SU-DHL-6 (cell line): ENCODE measurements around the gene UPK1B.

Source experiments
- H2AFZ ChIP-seq: fragments of 200-600 bp; sonication (generic); 2 replicates; pipeline ENCODE4 v1.6.1; 2014; ENCODE audit warnings: low read depth, mild to moderate bottlenecking, moderate library complexity, mixed read lengths, antibody characterized with exemption, low read length; ENCODE audit not compliant: severe bottlenecking
- H3F3A ChIP-seq: fragments of 200-600 bp; shearing (Covaris generic); 2 replicates; pipeline ENCODE4 v1.6.0; 2016; ENCODE audit warnings: antibody characterized with exemption, mild to moderate bottlenecking; ENCODE audit not compliant: insufficient read depth
- H3K27ac ChIP-seq: fragments of 200-600 bp; sonication (generic); 2 replicates; pipeline ENCODE4 v1.5.1; 2016; ENCODE audit warnings: low read depth, mild to moderate bottlenecking, low read length, moderate library complexity, mixed read lengths
- H3K27me3 ChIP-seq: fragments of 200-600 bp; sonication (generic), shearing (Covaris generic); 2 replicates; pipeline ENCODE4 v1.6.0; 2014; ENCODE audit warnings: mild to moderate bottlenecking, low read length
- H3K36me3 ChIP-seq: fragments of 200-600 bp; sonication (generic); 2 replicates; pipeline ENCODE4 v1.6.1; 2014; ENCODE audit warnings: mild to moderate bottlenecking, low read length, mixed read lengths
- H3K4me2 ChIP-seq: fragments of 300-600, 200-600 bp; shearing (Covaris generic), sonication (generic); 2 replicates; pipeline ENCODE4 v1.6.0; 2014; ENCODE audit warnings: low read length, low read depth, mild to moderate bottlenecking; ENCODE audit not compliant: poor library complexity, severe bottlenecking
- H3K4me3 ChIP-seq: fragments of 200-600 bp; sonication (generic); 2 replicates; pipeline ENCODE4 v1.5.1; 2014; ENCODE audit warnings: antibody characterized with exemption, low read length, mild to moderate bottlenecking, mixed read lengths; ENCODE audit not compliant: insufficient read depth, poor library complexity, severe bottlenecking
- H3K79me2 ChIP-seq: fragments of 200-600 bp; sonication (generic); 2 replicates; pipeline ENCODE4 v1.6.1; 2014; ENCODE audit warnings: mild to moderate bottlenecking, low read length, moderate library complexity; ENCODE audit not compliant: insufficient read depth
- H3K9ac ChIP-seq: fragments of 200-600 bp; sonication (generic); 2 replicates; pipeline ENCODE4 v1.7.0; 2014; ENCODE audit warnings: mild to moderate bottlenecking, low read length
- H3K9me2 ChIP-seq: fragments of 200-600 bp; sonication (generic); replicated peaks from 2 replicates; pipeline ENCODE4 v1.6.1; 2014; ENCODE audit warnings: low read length; ENCODE audit not compliant: insufficient read depth
- H3K9me3 ChIP-seq: fragments of 200-600 bp; sonication (generic); 2 replicates; pipeline ENCODE4 v1.6.1; 2014; ENCODE audit warnings: low read length, mixed read lengths; ENCODE audit not compliant: insufficient read depth
- H4K20me1 ChIP-seq: fragments of 200-600 bp; sonication (generic); 2 replicates; pipeline ENCODE4 v1.6.1; 2014; ENCODE audit warnings: low read depth, mild to moderate bottlenecking, antibody characterized with exemption, low read length, moderate library complexity, mixed read lengths
- EZH2phosphoT487 ChIP-seq: fragments of 200-600 bp; sonication (generic), shearing (Covaris generic); conservative IDR thresholded peaks from 2 replicates; pipeline ENCODE4 v1.6.1; 2018; ENCODE audit warnings: mild to moderate bottlenecking, antibody characterized with exemption, low read length, moderate library complexity, mixed read lengths
- TF ChIP-seq, protein P1 (sequence below): fragments of 200-600 bp; sonication (generic); IDR thresholded peaks from one replicate; pipeline ENCODE4 v1.5.1; 2017; ENCODE audit warnings: antibody characterized with exemption, mild to moderate bottlenecking, low read length, moderate library complexity; ENCODE audit not compliant: insufficient read depth, poor library complexity, severe bottlenecking

The UPK1B gene

DNA sequence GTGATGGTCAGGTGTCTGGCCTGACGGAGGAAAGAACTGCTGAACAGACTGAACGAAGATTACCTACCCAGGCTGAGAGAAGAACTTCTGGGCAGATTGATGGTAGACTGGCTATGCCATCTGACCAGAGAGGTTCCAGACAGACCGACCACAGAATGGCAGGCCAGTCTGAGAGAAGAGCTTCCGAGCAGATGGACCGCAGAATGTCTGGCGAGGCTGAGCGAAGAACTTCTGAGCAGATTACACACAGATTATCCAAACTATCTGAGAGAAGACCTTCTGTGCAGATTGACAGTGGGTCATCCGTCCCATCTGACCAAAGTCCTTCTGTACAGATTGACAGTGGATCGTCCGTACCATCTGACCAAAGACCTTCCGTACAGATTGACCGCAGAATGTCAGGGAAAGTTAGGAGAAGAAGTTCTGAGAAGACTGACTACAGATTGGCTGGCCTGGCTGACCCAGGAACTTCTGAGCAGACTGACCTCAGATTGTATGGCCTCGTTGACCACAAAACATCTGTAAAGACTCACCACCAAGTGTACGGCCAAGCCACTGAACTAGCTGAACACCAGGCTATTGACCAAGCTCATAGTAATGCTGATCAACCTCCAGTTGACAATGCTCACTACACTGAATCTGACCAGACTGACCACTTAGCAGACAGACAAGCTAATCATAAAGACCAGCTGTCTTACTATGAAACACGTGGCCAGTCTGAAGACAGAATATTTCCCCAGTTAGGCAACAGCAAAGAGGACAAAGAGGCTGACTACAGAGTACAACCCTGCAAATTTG, 26.6 kb upstream of the UPK1B start:
- Histone ChIP-seq H3K9me3 (no peaks in the 10 kb centered on the region), H4K20me1 (no peaks in the 10 kb centered on the region), H3K9me2 (no peaks in the 10 kb centered on the region), H2AFZ (no peak overlapping the region), H3K27ac (no peak overlapping the region), H3K79me2 (no peaks in the 10 kb centered on the region), H3K4me2 (no peak overlapping the region), H3K4me3 (no peak overlapping the region), H3F3A (no peaks in the 10 kb centered on the region), H3K36me3 (no peaks in the 10 kb centered on the region), H3K9ac (no peak overlapping the region), H3K27me3 (no peaks in the 10 kb centered on the region)
- TF ChIP-seq, protein P1, sequence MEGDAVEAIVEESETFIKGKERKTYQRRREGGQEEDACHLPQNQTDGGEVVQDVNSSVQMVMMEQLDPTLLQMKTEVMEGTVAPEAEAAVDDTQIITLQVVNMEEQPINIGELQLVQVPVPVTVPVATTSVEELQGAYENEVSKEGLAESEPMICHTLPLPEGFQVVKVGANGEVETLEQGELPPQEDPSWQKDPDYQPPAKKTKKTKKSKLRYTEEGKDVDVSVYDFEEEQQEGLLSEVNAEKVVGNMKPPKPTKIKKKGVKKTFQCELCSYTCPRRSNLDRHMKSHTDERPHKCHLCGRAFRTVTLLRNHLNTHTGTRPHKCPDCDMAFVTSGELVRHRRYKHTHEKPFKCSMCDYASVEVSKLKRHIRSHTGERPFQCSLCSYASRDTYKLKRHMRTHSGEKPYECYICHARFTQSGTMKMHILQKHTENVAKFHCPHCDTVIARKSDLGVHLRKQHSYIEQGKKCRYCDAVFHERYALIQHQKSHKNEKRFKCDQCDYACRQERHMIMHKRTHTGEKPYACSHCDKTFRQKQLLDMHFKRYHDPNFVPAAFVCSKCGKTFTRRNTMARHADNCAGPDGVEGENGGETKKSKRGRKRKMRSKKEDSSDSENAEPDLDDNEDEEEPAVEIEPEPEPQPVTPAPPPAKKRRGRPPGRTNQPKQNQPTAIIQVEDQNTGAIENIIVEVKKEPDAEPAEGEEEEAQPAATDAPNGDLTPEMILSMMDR, result no peak
- TF ChIP-seq EZH2phosphoT487, result no peak

DNA sequence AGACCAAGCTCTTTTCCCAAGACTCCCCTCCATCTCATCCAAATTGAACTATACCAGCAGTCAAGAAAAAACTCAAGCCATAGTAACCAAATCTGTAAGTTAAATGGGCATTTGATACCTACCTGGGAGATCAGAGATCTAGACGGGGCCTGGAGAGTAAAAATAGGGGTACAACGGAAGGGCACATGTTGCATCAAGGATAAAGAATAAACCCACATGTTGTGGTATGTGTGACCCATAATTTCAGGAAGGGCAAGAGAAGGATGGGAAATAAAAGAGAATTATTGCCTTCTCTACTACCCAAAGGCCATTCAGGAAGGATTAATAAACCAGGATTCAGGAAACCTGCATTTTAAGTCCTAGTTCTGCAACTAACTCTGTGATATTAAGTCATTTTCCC, 25.9 kb upstream of the UPK1B start:
- H3K4me3 ChIP-seq, result no peak overlapping the region

DNA sequence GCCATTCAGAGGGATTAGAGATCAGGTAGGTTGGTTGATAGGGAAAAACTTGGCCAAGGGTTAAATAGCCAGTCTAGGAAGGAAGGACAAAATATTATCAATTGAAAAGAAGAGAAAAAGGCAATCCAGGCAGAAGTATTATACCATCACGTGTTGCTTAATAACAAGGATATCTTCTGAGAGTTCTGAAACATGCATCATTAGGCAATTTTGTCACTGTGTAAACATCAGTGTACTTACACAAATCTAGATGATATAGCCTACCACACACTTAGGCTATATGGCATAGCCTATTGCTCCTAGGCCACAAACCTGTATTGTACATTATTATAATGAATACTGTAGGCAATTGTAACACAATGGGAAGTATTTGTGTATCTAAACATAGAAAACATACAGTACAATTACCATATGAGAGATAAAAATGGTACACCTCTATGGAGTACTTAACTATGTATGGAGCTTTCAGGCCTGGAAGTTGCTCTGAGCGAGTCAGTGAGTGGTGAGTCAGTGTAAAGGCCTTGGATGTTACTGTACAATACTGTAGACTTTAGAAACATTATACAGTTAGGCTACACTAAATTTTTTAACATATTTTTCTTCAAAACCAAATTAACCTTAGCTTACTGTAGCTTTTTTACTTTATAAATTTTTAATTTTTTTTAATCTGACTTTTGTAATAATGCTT, 24.8 kb upstream of the UPK1B start:
- no peaks in the 10 kb centered on the region for H3K9me2 ChIP-seq
- no peaks in the 10 kb centered on the region for H3K79me2 ChIP-seq
- H2AFZ ChIP-seq, result no peak overlapping the region
- no peak for TF ChIP-seq EZH2phosphoT487
- TF ChIP-seq, protein P1, result no peak
- no peaks in the 10 kb centered on the region for H4K20me1 ChIP-seq
- H3K27me3 ChIP-seq, result no peaks in the 10 kb centered on the region
- H3K36me3 ChIP-seq, result no peaks in the 10 kb centered on the region
- no peak overlapping the region for H3K4me3 ChIP-seq
- no peak overlapping the region for H3K27ac ChIP-seq
- no peaks in the 10 kb centered on the region for H3K9me3 ChIP-seq
- no peak overlapping the region for H3K4me2 ChIP-seq
- no peaks in the 10 kb centered on the region for H3F3A ChIP-seq
- H3K9ac ChIP-seq, result no peak overlapping the region

More for the DNA sequence above, 25.9 kb upstream of the UPK1B start:
- TF ChIP-seq, protein P1, result no peak
- no peak for TF ChIP-seq EZH2phosphoT487
- no peak overlapping the region for H2AFZ ChIP-seq
- H3K4me2 ChIP-seq, result no peak overlapping the region
- no peaks in the 10 kb centered on the region for H3K9me3 ChIP-seq
- H3K27ac ChIP-seq, result no peak overlapping the region
- no peaks in the 10 kb centered on the region for H3K79me2 ChIP-seq
- no peaks in the 10 kb centered on the region for H3K9me2 ChIP-seq
- H3K36me3 ChIP-seq, result no peaks in the 10 kb centered on the region
- no peak overlapping the region for H3K9ac ChIP-seq
- no peaks in the 10 kb centered on the region for H3K27me3 ChIP-seq
- no peaks in the 10 kb centered on the region for H3F3A ChIP-seq
- no peaks in the 10 kb centered on the region for H4K20me1 ChIP-seq
